Measurements from ENCODE around the gene RILPL1.

GRCh38 chr12:123491056-123491455 is 42.5 kb downstream of the RILPL1 start:
- TF ChIP-seq EZH2phosphoT487 (IDR thresholded peaks at IDR 0.05; ENCODE audit: insufficient read depth, low read depth) (no peak), EZH2 (IDR thresholded peaks at IDR 0.05; ENCODE audit: insufficient read depth, poor library complexity, severe bottlenecking) (no peak)

Data from GM23248 (cell line).